HFF-Myc (cell line): Measurements from ENCODE around the gene DCAF10.

Experiments used
- DNase-seq: peaks from one replicate; pipeline ENCODE4 v3.0.0-alpha.2; 2011; ENCODE audit warnings: low read depth; ENCODE audit errors: extremely low read depth
- H3K4me3 ChIP-seq: replicated peaks from 2 replicates; pipeline ENCODE4 v1.5.1; 2011; ENCODE audit warnings: low read depth, mild to moderate bottlenecking, control low read depth, low read length
- TF ChIP-seq, protein P1 (sequence below): IDR thresholded peaks from 2 replicates; pipeline ENCODE4 v1.5.1; 2012; ENCODE audit warnings: mild to moderate bottlenecking, low read depth, low read length, control low read depth; ENCODE audit errors: missing control alignments

Gene DCAF10

DNA sequence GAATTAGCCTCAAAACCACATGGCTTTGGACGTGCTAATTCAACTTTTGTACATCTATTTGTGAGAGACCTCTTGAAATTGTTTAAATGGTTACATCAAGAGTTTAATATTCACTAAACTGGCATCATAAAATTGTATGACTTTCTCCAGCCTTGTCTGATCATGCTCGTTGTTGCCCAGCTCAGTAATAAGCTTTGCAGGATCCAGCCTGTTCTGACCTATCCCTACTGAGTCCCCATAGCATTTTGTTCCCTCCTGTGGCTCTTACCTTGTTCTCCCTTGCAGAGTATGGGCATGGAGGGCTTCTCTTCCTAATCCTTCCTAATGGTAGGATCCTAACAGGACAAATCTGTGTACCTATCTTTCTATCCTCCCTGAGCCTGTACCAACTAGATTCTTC lies 22.1 kb upstream of the DCAF10 start:
- TF ChIP-seq, protein P1, sequence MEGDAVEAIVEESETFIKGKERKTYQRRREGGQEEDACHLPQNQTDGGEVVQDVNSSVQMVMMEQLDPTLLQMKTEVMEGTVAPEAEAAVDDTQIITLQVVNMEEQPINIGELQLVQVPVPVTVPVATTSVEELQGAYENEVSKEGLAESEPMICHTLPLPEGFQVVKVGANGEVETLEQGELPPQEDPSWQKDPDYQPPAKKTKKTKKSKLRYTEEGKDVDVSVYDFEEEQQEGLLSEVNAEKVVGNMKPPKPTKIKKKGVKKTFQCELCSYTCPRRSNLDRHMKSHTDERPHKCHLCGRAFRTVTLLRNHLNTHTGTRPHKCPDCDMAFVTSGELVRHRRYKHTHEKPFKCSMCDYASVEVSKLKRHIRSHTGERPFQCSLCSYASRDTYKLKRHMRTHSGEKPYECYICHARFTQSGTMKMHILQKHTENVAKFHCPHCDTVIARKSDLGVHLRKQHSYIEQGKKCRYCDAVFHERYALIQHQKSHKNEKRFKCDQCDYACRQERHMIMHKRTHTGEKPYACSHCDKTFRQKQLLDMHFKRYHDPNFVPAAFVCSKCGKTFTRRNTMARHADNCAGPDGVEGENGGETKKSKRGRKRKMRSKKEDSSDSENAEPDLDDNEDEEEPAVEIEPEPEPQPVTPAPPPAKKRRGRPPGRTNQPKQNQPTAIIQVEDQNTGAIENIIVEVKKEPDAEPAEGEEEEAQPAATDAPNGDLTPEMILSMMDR, result no peak
- no peak for DNase-seq
- no peak overlapping the region for H3K4me3 ChIP-seq

DNA sequence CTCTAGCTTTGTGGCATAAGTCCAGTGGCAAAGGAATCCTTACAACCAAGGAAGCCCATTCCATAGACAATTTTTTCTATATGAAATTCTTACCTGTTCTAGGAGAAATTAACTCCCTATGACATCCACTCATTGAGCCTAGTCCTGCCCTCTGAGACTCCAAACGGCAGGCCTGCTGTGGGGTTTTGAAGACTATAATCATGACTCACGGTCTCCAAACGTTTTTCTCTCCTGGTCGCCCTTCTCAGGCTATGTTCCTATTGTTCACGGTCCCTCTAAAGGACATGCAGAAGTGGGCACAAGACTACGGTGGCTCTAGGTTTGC lies 16.3 kb upstream of the DCAF10 start:
- TF ChIP-seq, protein P1, result no peak
- H3K4me3 ChIP-seq, result peak overlapping the region; percentile 83
- no peak for DNase-seq

- DNase-seq, result peak; percentile 67
- peak within 1 kb of the TSS; percentile 83 for H3K4me3 ChIP-seq
- TF ChIP-seq, protein P1, result no peak
These were observed 15.7 kb upstream of the DCAF10 start, which contains the start of gene EXOSC3 for GRCh38 chr9:37784616-37785483. EXOSC3 (minus strand) TSS chr9:37785064; CDS start chr9:37785044, 20 bp downstream.

DNA sequence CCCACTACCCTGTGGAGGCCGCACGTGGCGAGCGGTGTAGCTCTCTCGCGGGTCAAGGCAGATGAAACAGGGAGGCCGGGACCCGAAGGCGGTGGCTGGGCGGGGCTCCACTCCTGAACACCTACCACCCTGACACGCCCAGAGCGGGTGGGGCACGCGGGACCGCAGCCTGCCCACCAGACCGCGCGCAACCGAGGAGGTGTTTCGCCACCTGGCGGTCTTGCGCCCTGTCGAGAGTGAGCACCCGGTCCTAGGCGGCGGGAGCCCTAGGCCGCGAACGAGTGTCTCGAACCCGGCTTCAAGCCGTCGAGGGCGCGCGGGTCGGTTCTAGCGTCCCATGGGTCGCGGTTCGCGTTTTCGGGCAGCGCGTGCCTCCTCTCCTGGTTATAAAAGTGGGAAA lies 13.5 kb upstream of the DCAF10 start:
- no peak for DNase-seq
- TF ChIP-seq, protein P1, result no peak

GRCh38 chr9:37788332-37788731 lies 12.3 kb upstream of the DCAF10 start:
- DNase-seq, result no peak
- TF ChIP-seq, protein P1, result no peak
- no peak overlapping the region for H3K4me3 ChIP-seq

More for the DNA sequence above, 13.5 kb upstream of the DCAF10 start:
- no peak overlapping the region for H3K4me3 ChIP-seq

DNA sequence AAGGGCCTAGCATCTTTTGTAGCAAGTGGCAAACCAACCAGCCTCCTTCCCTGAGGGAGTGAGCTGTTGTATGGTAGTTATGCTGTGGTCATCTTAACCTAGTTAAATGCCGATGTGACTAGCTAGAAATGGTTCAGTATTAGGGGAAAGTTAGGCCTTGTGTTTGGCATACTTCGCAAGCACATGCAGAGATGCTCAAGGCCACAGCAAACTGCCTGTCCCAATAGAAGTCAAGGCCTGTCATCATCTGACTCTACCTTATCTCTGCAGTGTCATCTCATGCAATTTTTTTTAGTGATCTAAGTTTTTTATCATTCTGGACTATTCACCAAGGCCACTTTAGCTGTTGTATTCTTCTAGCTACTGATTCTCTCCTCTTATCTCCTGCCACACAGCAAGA lies 10.5 kb upstream of the DCAF10 start:
- no peak overlapping the region for H3K4me3 ChIP-seq
- TF ChIP-seq, protein P1, result no peak
- DNase-seq, result no peak
